Upper lobe of left lung (tissue), 6 donors: ENCODE measurements around the gene LPCAT1. TPM values are rescaled to one million over a fixed set of nuclear protein-coding genes. Genes with fewer than 3 reads are reported as not detected.

Experiments
- ATAC-seq, 2 donors: fragments of 200-7000 bp; cut with Tn5 transposase; one replicate each; pipeline ENCODE4 v1.9.1; 2022; ENCODE audit warnings: mild to moderate bottlenecking in 2 of 2, moderate library complexity in 2 of 2; ENCODE audit not compliant: low FRiP score in 2 of 2
- DNase-seq, 2 donors: peaks; one replicate each; pipeline ENCODE4 v3.0.0-alpha.2; 2019 to 2020
- H3K27ac ChIP-seq, 4 donors: fragments of 200-600 bp; sonication (generic); one replicate each; pipeline ENCODE4 v1.5.1; 2016 to 2019
- H3K27me3 ChIP-seq, 4 donors: fragments of 200-600 bp; sonication (generic); one replicate each; pipeline ENCODE4 v1.5.1; 2017 to 2019
- H3K36me3 ChIP-seq, 4 donors: fragments of 200-600 bp; sonication (generic); one replicate each; pipeline ENCODE4 v1.5.1; 2016 to 2019
- H3K4me1 ChIP-seq, 4 donors: fragments of 200-600 bp; sonication (generic); one replicate each; pipeline ENCODE4 v1.5.1; 2018 to 2019
- H3K4me3 ChIP-seq, 4 donors: fragments of 200-600 bp; sonication (generic); one replicate each; pipeline ENCODE4 v1.5.1; 2017 to 2019; ENCODE audit warnings: mild to moderate bottlenecking in 2 of 4, moderate library complexity in 1 of 4
- H3K9me3 ChIP-seq, 4 donors: fragments of 200-600 bp; sonication (generic); one replicate each; pipeline ENCODE4 v1.5.1; 2018 to 2019
- CTCF ChIP-seq, 6 experiments: fragments of 450-650 bp in 4 of 6; fragments of 200-600 bp in 2 of 6; sonication (generic) in 2 of 6; IDR thresholded peaks; one replicate each; pipeline ENCODE4 v1.5.1; 2016 to 2019; ENCODE audit warnings: antibody characterized with exemption in 6 of 6
- EP300 ChIP-seq, 4 donors: sonication (generic); formaldehyde crosslinking; IDR thresholded peaks; one replicate each; pipeline ENCODE4 v1.5.1; 2017; ENCODE audit warnings: antibody characterized with exemption in 4 of 4, control low read depth in 2 of 4
- POLR2A ChIP-seq, 4 donors: fragments of 450-650 bp; IDR thresholded peaks; one replicate each; pipeline ENCODE4 v1.5.1; 2016 to 2017; ENCODE audit warnings: antibody characterized with exemption in 4 of 4, mild to moderate bottlenecking in 2 of 4
- POLR2AphosphoS5 ChIP-seq, 2 donors: sonication (generic); formaldehyde crosslinking; IDR thresholded peaks; one replicate each; pipeline ENCODE4 v1.5.1; 2017; ENCODE audit warnings: antibody characterized with exemption in 2 of 2
- WGBS, 2 donors: methylation state at CpG; one replicate each; pipeline ENCODE4 v1.1.5; 2017 to 2018; 5-methylcytosine and 5-hydroxymethylcytosine counted together
- total RNA-seq, 6 donors: library from RNA; depleted of rRNA in 4 of 6; stranded (reverse); fragments of >200 nt in 4 of 6; gene quantifications; one replicate each; pipeline versions ENCODE4 v1.1.0 to v1.2.1, GENCODE V29; 2016 to 2021
- donor health status: DM: no; HTN: no; CAD: no; lungs with moderate emphysema.
- donor health status: DM: no; HTN: yes; CAD: no; lungs with severe emphysema.

LPCAT1 gene
- total RNA-seq, 6 donors from 2014 or later, result 403 to 922 (median 538) TPM

- DNase-seq (peak; percentile 19 to 74), ATAC-seq (peak in 1 of 2 donors; percentile 3)
- Histone ChIP-seq H3K36me3 (peaks cover 36 to 87% (median 85%) of the 10 kb centered on the region in 4 donors), H3K27ac (no peak overlapping the region), H3K4me3 (no peak overlapping the region), H3K4me1 (no peaks in the 10 kb centered on the region), H3K9me3 (no peaks in the 10 kb centered on the region), H3K27me3 (no peaks in the 10 kb centered on the region)
- no peak for TF ChIP-seq CTCF (IDR thresholded peaks at IDR 0.05)
- no peak for TF ChIP-seq POLR2AphosphoS5 (IDR thresholded peaks at IDR 0.05)
- no peak for TF ChIP-seq EP300 (IDR thresholded peaks at IDR 0.05)
- TF ChIP-seq POLR2A (IDR thresholded peaks at IDR 0.05), result no peak
- 95 to 96% methylated on average over 51 of the region's 51 CpGs for WGBS, 2 donors
These were observed 56.2 kb downstream of the LPCAT1 start for GRCh38 chr5:1467341-1468246.

- Histone ChIP-seq H3K27me3 (no peaks in the 10 kb centered on the region), H3K27ac (no peak overlapping the region), H3K36me3 (peaks cover 36 to 87% (median 86%) of the 10 kb centered on the region in 4 donors), H3K9me3 (no peaks in the 10 kb centered on the region), H3K4me1 (no peaks in the 10 kb centered on the region), H3K4me3 (no peak overlapping the region)
- WGBS, 2 donors, result 96% methylated on average over 29 to 36 of the region's 37 CpGs
- ATAC-seq, result no peak
- TF ChIP-seq EP300 (IDR thresholded peaks at IDR 0.05), result no peak
- TF ChIP-seq CTCF (IDR thresholded peaks at IDR 0.05), result no peak
- DNase-seq, result peak; percentile 18 to 80
These were observed 57.0 kb downstream of the LPCAT1 start for GRCh38 chr5:1466631-1467265.

- peak; percentile 18 to 65 for DNase-seq
- Histone ChIP-seq H3K9me3 (no peaks in the 10 kb centered on the region), H3K4me3 (no peak overlapping the region), H3K36me3 (peaks cover 36 to 88% (median 84%) of the 10 kb centered on the region in 4 donors), H3K4me1 (no peaks in the 10 kb centered on the region), H3K27me3 (no peaks in the 10 kb centered on the region), H3K27ac (no peak overlapping the region)
- WGBS, 2 donors, result 96 to 97% methylated on average over 13 to 30 of the region's 30 CpGs
- no peak for TF ChIP-seq POLR2AphosphoS5 (IDR thresholded peaks at IDR 0.05)
- no peak for TF ChIP-seq EP300 (IDR thresholded peaks at IDR 0.05)
- TF ChIP-seq CTCF (IDR thresholded peaks at IDR 0.05), result no peak
- TF ChIP-seq POLR2A (IDR thresholded peaks at IDR 0.05), result no peak
- ATAC-seq, result no peak
These were observed 57.7 kb downstream of the LPCAT1 start for GRCh38 chr5:1465966-1466471.

GRCh38 chr5:1465117-1465516, 58.6 kb downstream of the LPCAT1 start:
- Histone ChIP-seq H3K27me3 (no peaks in the 10 kb centered on the region), H3K27ac (no peak overlapping the region), H3K4me1 (no peaks in the 10 kb centered on the region), H3K36me3 (peaks cover 28 to 86% (median 77%) of the 10 kb centered on the region in 4 donors), H3K4me3 (no peak overlapping the region), H3K9me3 (no peaks in the 10 kb centered on the region)
- ATAC-seq (no peak), DNase-seq (no peak)
- 96 to 98% methylated on average over 22 of the region's 22 CpGs for WGBS, 2 donors
- TF ChIP-seq EP300 (IDR thresholded peaks at IDR 0.05) (no peak), POLR2AphosphoS5 (IDR thresholded peaks at IDR 0.05) (no peak), CTCF (IDR thresholded peaks at IDR 0.05) (no peak), POLR2A (IDR thresholded peaks at IDR 0.05) (no peak)
